Neuron (in vitro differentiated cells): Measurements from ENCODE around the gene KRTAP20-3.

Experiments used
- H2AFZ ChIP-seq: one replicate; pipeline ENCODE4 v1.6.1; 2013; ENCODE audit warnings: low read depth, mild to moderate bottlenecking, inconsistent platforms, low read length, moderate library complexity
- H3K27me3 ChIP-seq: one replicate; pipeline ENCODE4 v1.6.1; 2013; ENCODE audit warnings: low read length; ENCODE audit not compliant: insufficient read depth
- H3K36me3 ChIP-seq: one replicate; pipeline ENCODE4 v1.6.1; 2013; ENCODE audit warnings: low read length; ENCODE audit not compliant: insufficient read depth
- H3K4me1 ChIP-seq: one replicate; pipeline ENCODE4 v1.6.1; 2013; ENCODE audit warnings: low read length; ENCODE audit not compliant: insufficient read depth
- H3K4me3 ChIP-seq: 2 replicates; pipeline ENCODE4 v1.5.1; 2013; ENCODE audit warnings: mild to moderate bottlenecking, low read length, moderate library complexity
- H3K9me3 ChIP-seq: one replicate; pipeline ENCODE4 v1.6.1; 2013; ENCODE audit warnings: low read length

Gene KRTAP20-3

GRCh38 chr21:30642564-30642963, at the start of gene KRTAP20-3:
TSS of gene KRTAP20-3 (plus strand) at chr21:30642864.
- H3K4me1 ChIP-seq: no peaks in the 10 kb centered on the region
- no peak within 1 kb of the TSS for H3K4me3 ChIP-seq
- no peaks in the 10 kb centered on the region for H3K9me3 ChIP-seq
- no peak within 1 kb of the TSS for H2AFZ ChIP-seq
- H3K36me3 ChIP-seq: no peaks in the 10 kb centered on the region
- no peaks in the 10 kb centered on the region for H3K27me3 ChIP-seq

DNA sequence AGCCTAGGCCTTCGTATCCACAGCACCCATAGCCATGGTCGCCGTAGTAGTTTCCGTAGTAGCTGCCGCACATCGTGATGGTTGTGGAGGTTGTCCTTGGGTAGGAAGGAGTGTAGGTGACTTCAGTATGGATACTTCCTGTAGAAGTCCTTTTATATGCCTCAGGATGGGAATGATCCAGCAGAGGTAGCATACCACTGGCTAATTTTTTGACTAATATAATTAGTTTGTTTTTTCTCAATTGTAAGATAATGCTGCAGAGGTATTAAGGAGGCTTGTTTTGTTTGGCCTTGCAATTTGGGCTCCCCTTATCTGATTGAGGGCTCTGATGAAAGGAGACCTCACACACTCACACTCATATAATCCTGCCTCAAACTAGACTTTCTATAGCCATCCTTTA, 43.9 kb upstream of the KRTAP20-3 start, which contains the start of gene KRTAP6-2:
TSS of gene KRTAP6-2 (minus strand) at position 101 of the 400 bp plus-strand sequence. CDS start at position 73, 28 bp downstream.
- Histone ChIP-seq H3K4me1 (no peaks in the 10 kb centered on the region), H2AFZ (no peak within 1 kb of the TSS), H3K9me3 (no peaks in the 10 kb centered on the region), H3K4me3 (no peak within 1 kb of the TSS), H3K27me3 (no peaks in the 10 kb centered on the region), H3K36me3 (no peaks in the 10 kb centered on the region)

DNA sequence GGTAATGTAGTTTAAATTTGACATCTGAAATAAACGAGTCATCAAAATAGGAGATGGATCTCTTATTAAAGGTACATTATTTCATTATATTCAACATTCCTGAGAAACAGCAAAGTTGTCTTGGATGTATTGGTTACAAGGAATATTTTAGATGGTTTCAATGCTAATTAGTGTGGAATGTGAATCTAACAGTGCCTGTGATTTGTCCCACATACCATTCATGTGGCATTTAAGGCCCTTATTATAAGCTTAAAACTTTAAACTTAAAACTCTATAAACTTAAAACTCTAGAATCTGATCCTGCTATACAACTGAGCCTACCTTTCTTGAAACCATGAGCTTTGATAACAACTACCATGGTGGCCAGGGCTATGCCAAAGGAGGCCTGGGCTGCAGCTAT, 41.9 kb upstream of the KRTAP20-3 start, which contains the start of gene KRTAP22-1:
TSS of gene KRTAP22-1 (plus strand) at position 301 of the 400 bp plus-strand sequence.
- Histone ChIP-seq H2AFZ (no peak within 1 kb of the TSS), H3K27me3 (no peaks in the 10 kb centered on the region), H3K4me1 (no peaks in the 10 kb centered on the region), H3K36me3 (no peaks in the 10 kb centered on the region), H3K9me3 (no peaks in the 10 kb centered on the region), H3K4me3 (no peak within 1 kb of the TSS)

DNA sequence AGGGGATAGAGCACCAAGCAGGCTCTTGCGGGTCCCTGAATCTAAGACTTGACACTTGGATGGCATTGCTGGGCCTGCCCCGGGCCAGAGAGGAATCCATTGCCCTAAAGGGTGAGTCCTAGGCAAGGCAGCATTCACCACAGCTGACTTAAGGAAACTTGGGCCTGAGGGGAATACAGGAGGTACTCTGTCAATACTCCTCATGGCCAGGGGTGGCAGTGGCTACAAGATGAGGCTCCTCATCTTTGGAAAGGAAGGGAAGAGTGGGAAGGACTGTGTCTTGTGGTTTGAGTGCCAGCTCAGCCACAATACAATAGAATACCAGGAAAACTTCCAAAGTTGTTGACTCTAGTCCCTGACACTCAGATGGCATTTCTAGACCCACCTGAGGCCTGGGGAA, 36.7 kb upstream of the KRTAP20-3 start:
- no peaks in the 10 kb centered on the region for H3K27me3 ChIP-seq
- H3K36me3 ChIP-seq: no peaks in the 10 kb centered on the region
- no peaks in the 10 kb centered on the region for H3K4me1 ChIP-seq
- no peak overlapping the region for H2AFZ ChIP-seq
- H3K9me3 ChIP-seq: no peaks in the 10 kb centered on the region
- H3K4me3 ChIP-seq: no peak overlapping the region

- H3K4me1 ChIP-seq: no peaks in the 10 kb centered on the region
- no peak overlapping the region for H3K4me3 ChIP-seq
- H3K27me3 ChIP-seq: no peaks in the 10 kb centered on the region
- no peaks in the 10 kb centered on the region for H3K36me3 ChIP-seq
- H2AFZ ChIP-seq: no peak overlapping the region
- H3K9me3 ChIP-seq: no peaks in the 10 kb centered on the region
Measured at GRCh38 chr21:30612132-30612531, 30.5 kb upstream of the KRTAP20-3 start.

- Histone ChIP-seq H3K4me1 (no peaks in the 10 kb centered on the region), H3K4me3 (no peak within 1 kb of the TSS), H3K27me3 (no peaks in the 10 kb centered on the region), H3K9me3 (no peaks in the 10 kb centered on the region), H2AFZ (no peak within 1 kb of the TSS), H3K36me3 (no peaks in the 10 kb centered on the region)
Measured at GRCh38 chr21:30613836-30614235, 28.8 kb upstream of the KRTAP20-3 start, which contains the start of gene KRTAP6-1. TSS of gene KRTAP6-1 (minus strand) at chr21:30613930. CDS start at chr21:30613904, 26 bp downstream.

DNA sequence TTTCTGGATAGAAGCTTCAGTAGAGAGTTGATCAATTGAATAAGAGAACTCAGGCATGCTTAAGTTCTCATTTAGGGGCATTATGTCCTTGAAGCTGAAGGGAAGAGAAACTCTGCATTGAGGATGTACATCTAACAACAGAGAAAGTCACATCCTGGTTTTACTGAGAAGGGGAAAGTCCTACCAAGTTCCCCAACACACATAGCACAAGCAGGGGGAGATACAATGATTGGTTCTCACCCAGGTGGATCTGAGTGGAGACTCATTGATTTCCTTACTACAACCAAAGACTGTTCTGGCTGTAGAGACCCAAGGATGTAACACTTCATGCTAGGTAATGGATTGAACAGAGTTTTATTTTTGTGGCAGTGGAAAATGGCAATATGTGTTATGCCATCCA, 27.5 kb upstream of the KRTAP20-3 start:
- no peak overlapping the region for H3K4me3 ChIP-seq
- H3K9me3 ChIP-seq: no peaks in the 10 kb centered on the region
- no peaks in the 10 kb centered on the region for H3K36me3 ChIP-seq
- no peaks in the 10 kb centered on the region for H3K27me3 ChIP-seq
- no peak overlapping the region for H2AFZ ChIP-seq
- H3K4me1 ChIP-seq: no peaks in the 10 kb centered on the region

DNA sequence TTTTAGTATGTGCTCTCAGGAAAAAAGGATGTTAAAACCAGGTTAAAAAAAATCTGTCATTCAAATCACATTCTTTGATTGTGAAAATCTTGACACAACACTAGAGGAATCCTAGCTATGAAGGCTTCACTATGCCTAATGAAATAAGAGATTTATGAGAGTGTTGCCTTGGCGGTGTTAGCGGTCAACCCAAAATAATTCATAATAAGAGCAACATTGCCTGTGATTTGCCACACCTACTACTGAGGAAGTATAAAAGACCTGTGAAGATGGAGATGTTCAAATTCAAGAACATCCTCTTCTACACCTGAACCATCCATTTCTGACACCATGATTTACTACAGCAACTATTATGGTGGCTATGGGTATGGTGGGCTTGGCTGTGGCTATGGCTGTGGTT, 26.5 kb upstream of the KRTAP20-3 start, which contains the start of gene KRTAP20-1:
TSS of gene KRTAP20-1 (plus strand) at position 301 of the 400 bp plus-strand sequence. CDS start at position 331, 30 bp downstream.
- Histone ChIP-seq H3K9me3 (no peaks in the 10 kb centered on the region), H3K27me3 (no peaks in the 10 kb centered on the region), H2AFZ (no peak within 1 kb of the TSS), H3K4me1 (no peaks in the 10 kb centered on the region), H3K4me3 (no peak within 1 kb of the TSS), H3K36me3 (no peaks in the 10 kb centered on the region)

- Histone ChIP-seq H2AFZ (no peak overlapping the region), H3K36me3 (no peaks in the 10 kb centered on the region), H3K27me3 (no peaks in the 10 kb centered on the region), H3K9me3 (no peaks in the 10 kb centered on the region), H3K4me3 (no peak overlapping the region), H3K4me1 (no peaks in the 10 kb centered on the region)
Measured at GRCh38 chr21:30620080-30620479, 22.6 kb upstream of the KRTAP20-3 start.

GRCh38 chr21:30620522-30620921, 22.1 kb upstream of the KRTAP20-3 start, which contains the start of gene KRTAP20-4:
TSS of gene KRTAP20-4 (plus strand) at chr21:30620627.
- H3K36me3 ChIP-seq: no peaks in the 10 kb centered on the region
- no peaks in the 10 kb centered on the region for H3K9me3 ChIP-seq
- no peak within 1 kb of the TSS for H3K4me3 ChIP-seq
- H3K27me3 ChIP-seq: no peaks in the 10 kb centered on the region
- no peaks in the 10 kb centered on the region for H3K4me1 ChIP-seq
- H2AFZ ChIP-seq: no peak within 1 kb of the TSS

DNA sequence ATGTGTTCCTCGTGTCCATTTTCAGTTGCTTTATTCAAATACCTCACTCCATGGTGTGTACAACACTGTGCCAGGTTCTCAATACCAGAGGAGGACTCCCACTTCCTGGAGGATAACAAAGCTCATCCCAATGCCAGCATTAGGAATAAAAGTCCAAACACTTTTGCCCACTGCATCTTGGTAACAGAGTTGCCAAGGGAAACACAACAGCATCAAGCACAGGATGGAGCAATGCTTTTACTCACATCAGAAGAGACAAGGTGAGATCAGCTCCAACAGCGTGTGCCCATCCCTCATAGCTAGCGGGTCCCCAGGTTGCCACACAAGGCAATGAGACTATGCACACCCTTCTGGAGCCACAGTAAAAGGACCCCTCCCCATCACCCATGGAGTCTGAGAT, 19.3 kb upstream of the KRTAP20-3 start:
- Histone ChIP-seq H2AFZ (no peak overlapping the region), H3K4me1 (no peaks in the 10 kb centered on the region), H3K9me3 (no peaks in the 10 kb centered on the region), H3K4me3 (no peak overlapping the region), H3K27me3 (no peaks in the 10 kb centered on the region), H3K36me3 (no peaks in the 10 kb centered on the region)

- no peaks in the 10 kb centered on the region for H3K9me3 ChIP-seq
- no peak overlapping the region for H2AFZ ChIP-seq
- no peaks in the 10 kb centered on the region for H3K27me3 ChIP-seq
- H3K4me1 ChIP-seq: no peaks in the 10 kb centered on the region
- H3K4me3 ChIP-seq: no peak overlapping the region
- no peaks in the 10 kb centered on the region for H3K36me3 ChIP-seq
Measured at GRCh38 chr21:30625449-30626165, 17.1 kb upstream of the KRTAP20-3 start.

DNA sequence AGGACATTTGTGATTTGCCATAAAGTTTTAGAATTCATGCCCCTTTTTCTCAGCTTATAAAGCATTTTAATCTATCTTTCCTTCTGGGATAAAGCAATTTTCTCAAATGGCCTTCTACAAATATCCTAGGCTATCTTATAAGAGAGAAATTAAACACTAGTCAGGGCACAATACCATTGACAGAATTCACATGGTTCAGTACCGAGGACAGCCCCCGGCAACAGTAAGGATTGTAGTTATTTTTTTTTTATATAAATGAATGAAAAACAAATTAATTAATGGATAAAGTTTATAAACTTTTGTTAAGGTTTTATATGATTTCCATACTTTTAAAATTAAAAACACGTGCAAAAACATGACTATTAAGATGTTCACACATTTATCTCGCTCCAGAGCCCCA, 14.6 kb upstream of the KRTAP20-3 start:
- Histone ChIP-seq H3K9me3 (no peaks in the 10 kb centered on the region), H3K36me3 (no peaks in the 10 kb centered on the region)

More for the DNA sequence above, 14.6 kb upstream of the KRTAP20-3 start:
- H2AFZ ChIP-seq: no peak overlapping the region
- H3K4me1 ChIP-seq: no peaks in the 10 kb centered on the region
- no peak overlapping the region for H3K4me3 ChIP-seq
- H3K27me3 ChIP-seq: no peaks in the 10 kb centered on the region
